HAP-1 (cell line): Measurements from ENCODE around the gene NUDT1.
"Not testable (repeated sequence)": the region's sequence is repeated elsewhere in the genome, so short reads cannot be mapped to it uniquely, and the experiment has no call there.

Source experiments
- DNase-seq, 2 experiments: peaks; one replicate each; pipeline ENCODE4 v3.0.0-alpha.2; 2016 to 2020; ENCODE audit warnings: low spot score in 2 of 2
- H3K27me3 ChIP-seq: fragments of 250-450 bp; sonication (Bioruptor Pico); 2 replicates; pipeline ENCODE4 v1.5.1; 2020; ENCODE audit warnings: low read depth, mild to moderate bottlenecking, moderate library complexity
- H3K36me3 ChIP-seq: fragments of 250-450 bp; sonication (Bioruptor Pico); replicated peaks from 2 replicates; pipeline ENCODE4 v1.5.1; 2020; ENCODE audit warnings: mild to moderate bottlenecking
- H3K4me1 ChIP-seq: fragments of 250-450 bp; sonication (Bioruptor Pico); 2 replicates; pipeline ENCODE4 v1.5.1; 2020; ENCODE audit warnings: mild to moderate bottlenecking
- H3K4me3 ChIP-seq: fragments of 250-450 bp; sonication (Bioruptor Pico); 2 replicates; pipeline ENCODE4 v1.5.1; 2020; ENCODE audit warnings: mild to moderate bottlenecking, moderate library complexity
- H3K9me3 ChIP-seq: fragments of 250-450 bp; sonication (Bioruptor Pico); 2 replicates; pipeline ENCODE4 v1.5.1; 2020; ENCODE audit warnings: mild to moderate bottlenecking, moderate library complexity
- in situ Hi-C: fragments of 300-500 bp; cut with MboI; formaldehyde crosslinking; loops from 3 replicates; pipeline ENCODE4 v1.14.3; 2020; ENCODE audit warnings: low sequenced_read_pairs, inconsistent platforms, mixed read lengths

The NUDT1 gene

DNA sequence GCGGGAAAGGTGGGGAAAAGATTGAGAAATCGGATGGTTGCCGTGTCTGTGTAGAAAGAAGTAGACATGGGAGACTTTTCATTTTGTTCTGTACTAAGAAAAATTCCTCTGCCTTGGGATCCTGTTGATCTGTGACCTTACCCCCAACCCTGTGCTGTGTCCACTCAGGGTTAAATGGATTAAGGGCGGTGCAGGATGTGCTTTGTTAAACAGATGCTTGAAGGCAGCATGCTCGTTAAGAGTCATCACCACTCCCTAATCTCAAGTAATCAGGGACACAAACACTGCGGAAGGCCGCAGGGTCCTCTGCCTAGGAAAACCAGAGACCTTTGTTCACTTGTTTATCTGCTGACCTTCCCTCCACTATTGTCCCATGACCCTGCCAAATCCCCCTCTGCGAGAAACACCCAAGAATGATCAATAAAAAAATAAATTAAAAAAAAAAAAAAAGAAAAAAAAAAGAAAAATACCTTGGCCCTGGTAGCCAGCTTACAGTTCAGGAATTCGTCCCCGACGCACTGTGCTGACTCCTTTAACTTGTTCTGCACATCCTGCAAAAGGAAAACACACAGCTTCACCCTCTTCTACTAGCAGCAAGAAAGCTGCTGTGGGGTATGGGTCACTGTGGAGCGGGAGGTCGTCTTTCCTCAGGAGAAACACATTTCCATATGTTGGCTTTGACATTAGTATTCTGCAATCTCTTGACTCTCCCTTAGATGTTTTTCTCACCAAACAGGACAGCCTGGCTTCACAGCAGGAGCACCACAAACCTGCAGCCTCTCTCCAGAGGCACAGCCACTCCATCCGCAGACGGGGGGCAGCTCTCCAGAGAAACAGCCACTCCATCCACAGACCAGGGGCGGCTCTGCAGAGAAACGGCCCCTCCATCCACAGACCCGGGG is 27.3 kb downstream of the NUDT1 start:
- H3K9me3 ChIP-seq, H3K36me3 ChIP-seq, H3K4me1 ChIP-seq, DNase-seq, in situ Hi-C loops, H3K4me3 ChIP-seq, H3K27me3 ChIP-seq: not testable (repeated sequence)

DNA sequence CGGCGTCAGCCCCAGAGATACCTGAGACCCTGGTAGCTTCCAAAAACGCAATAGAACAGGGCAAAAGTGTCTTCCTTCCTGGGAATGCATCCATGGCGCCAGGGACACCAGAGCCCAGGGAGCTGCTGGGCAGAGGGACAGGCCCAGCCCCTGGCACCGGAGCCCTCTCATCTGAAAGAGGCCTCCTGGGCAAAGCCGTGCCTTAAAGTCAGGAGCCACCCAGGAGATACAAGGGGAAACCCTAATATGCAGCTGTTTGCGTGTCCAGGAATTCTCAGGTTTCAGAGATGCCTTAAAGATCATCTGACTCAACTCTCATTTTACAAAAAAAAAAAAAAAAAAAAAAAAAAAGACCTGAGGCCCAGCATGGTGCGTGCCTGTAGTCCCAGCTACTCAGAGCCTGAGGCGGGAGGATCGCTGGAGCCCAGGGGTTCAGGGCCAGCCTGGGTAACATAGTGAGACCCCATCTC is 28.0 kb downstream of the NUDT1 start:
- DNase-seq = no peak
- in situ Hi-C loops = no loop called here
- H3K4me1 ChIP-seq = 0 out of 2 replicates have a peak, but pooled peaks cover 2% of the 10 kb centered on the region
- no peaks in the 10 kb centered on the region for H3K9me3 ChIP-seq
- H3K4me3 ChIP-seq = no peak overlapping the region
- H3K27me3 ChIP-seq = no peaks in the 10 kb centered on the region
- no peaks in the 10 kb centered on the region; the same call in 1 of the 2 replicates for H3K36me3 ChIP-seq

DNA sequence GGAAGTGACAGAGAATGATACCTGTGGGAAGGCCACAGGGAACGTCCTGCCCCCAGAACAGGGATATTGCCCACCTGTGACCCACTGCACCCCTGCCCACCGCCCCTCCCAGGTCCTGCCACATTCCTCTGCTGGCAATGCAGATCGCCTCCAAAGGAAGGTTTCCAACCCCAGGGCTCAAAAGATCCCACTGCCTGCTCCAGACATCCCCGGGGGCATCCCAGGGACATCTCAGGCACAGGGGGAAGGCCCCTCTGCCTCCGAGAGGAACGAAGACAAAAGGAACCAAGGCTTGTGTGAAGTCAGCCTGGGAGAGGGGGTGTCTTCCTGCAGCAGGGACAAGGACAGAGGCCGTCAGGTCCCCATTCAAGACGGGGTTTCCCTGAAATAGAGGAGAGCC is 28.5 kb downstream of the NUDT1 start:
- in situ Hi-C loops = no loop called here
- no peaks in the 10 kb centered on the region for H3K27me3 ChIP-seq
- H3K4me1 ChIP-seq = 0 out of 2 replicates have a peak, but pooled peaks cover 2% of the 10 kb centered on the region
- no peaks in the 10 kb centered on the region; the same call in 1 of the 2 replicates for H3K36me3 ChIP-seq
- DNase-seq = no peak
- H3K9me3 ChIP-seq = no peaks in the 10 kb centered on the region
- no peak overlapping the region for H3K4me3 ChIP-seq

DNA sequence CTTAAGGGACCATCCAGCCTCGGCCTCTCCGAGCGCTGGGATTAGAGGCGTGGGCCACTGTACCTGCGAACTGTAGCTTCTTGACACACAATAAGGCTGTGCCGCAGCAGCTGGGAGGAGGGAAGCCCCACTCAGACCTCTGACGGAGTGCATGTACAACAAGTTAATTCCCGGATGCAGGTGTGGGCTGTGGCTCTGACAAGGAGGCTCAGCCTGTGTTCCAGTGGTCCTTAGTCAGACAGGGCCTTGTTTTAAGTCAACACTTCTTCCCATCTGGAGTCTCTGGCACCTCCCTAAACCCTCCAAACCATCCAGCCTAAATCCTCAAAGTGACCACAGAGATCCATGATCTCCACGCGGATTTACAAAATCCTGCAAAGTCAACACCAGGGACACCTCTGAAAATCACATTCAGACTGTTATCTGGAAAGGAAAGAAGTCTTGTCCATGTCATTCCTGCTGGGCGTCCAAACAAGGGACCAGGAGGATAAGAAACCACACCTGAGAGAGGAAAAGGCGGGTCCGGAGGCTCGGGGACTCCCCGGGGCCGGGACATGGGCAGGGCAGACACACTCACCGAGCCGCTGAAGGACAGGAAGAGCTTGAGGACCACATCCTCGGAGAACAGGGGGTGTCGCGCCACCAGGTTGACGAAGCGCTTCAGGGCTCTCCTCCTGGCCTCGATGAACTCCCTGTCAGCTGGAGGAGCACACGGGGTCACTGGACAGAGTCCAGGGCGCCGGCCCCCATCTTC is 29.4 kb downstream of the NUDT1 start:
- 0 out of 2 replicates have a peak, but pooled peaks cover 2% of the 10 kb centered on the region for H3K4me1 ChIP-seq
- no peaks in the 10 kb centered on the region for H3K9me3 ChIP-seq
- no peaks in the 10 kb centered on the region for H3K27me3 ChIP-seq
- H3K36me3 ChIP-seq = no peaks in the 10 kb centered on the region; the same call in 1 of the 2 replicates
- H3K4me3 ChIP-seq = no peak overlapping the region
- no peak for DNase-seq
- in situ Hi-C loops = no loop called here

DNA sequence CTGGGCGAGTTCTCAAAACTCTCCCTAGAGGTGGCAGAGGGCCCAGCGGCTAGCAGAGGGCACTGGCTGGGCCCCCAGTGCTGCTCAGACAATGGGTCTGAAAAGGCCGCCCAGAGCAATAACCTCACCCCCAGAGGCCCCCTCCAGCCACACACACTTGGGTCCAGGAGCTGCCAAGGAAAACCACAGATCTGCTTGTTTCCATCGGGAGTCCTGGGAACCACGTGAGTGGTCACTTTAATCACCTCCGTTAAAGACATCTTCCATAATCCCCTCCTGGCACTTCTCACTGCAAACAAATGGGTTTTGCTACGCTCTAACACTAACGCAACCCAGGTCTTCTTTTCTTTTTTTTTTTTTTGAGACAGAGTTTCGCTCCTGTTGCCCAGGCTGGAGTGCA is 30.0 kb downstream of the NUDT1 start:
- Histone ChIP-seq H3K9me3 (no peaks in the 10 kb centered on the region), H3K4me3 (no peak overlapping the region)
- in situ Hi-C loops = no loop called here

DNA sequence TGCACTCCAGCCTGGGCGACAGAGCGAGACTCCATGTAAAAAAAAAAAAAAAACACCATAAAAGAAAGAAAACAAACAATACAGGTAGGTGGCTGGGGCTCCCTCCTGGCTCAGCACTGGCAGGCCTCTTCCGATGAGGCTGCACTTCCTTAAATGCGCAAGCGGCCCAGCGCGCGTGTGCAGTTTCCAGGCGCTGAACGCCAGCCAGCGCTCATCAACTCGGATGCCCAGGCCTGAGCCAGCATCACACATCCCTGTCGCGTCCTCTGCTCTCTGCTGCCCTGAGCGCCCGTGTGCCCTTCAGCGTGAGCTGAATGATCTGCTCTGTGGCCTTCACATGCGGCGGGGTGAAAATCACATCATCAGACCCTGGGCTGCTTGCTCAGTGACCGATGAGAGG is 31.8 kb downstream of the NUDT1 start:
- no peaks in the 10 kb centered on the region; the same call in 1 of the 2 replicates for H3K36me3 ChIP-seq
- H3K9me3 ChIP-seq = no peaks in the 10 kb centered on the region
- no peaks in the 10 kb centered on the region for H3K27me3 ChIP-seq
- no peak overlapping the region for H3K4me3 ChIP-seq
- 0 out of 2 replicates have a peak, but pooled peaks cover 2% of the 10 kb centered on the region for H3K4me1 ChIP-seq
- in situ Hi-C loops = no loop called here
- DNase-seq = no peak

More for the DNA sequence above, 30.0 kb downstream of the NUDT1 start:
- no peak for DNase-seq
- Histone ChIP-seq H3K36me3 (no peaks in the 10 kb centered on the region; the same call in 1 of the 2 replicates), H3K4me1 (0 out of 2 replicates have a peak, but pooled peaks cover 2% of the 10 kb centered on the region), H3K27me3 (no peaks in the 10 kb centered on the region)

DNA sequence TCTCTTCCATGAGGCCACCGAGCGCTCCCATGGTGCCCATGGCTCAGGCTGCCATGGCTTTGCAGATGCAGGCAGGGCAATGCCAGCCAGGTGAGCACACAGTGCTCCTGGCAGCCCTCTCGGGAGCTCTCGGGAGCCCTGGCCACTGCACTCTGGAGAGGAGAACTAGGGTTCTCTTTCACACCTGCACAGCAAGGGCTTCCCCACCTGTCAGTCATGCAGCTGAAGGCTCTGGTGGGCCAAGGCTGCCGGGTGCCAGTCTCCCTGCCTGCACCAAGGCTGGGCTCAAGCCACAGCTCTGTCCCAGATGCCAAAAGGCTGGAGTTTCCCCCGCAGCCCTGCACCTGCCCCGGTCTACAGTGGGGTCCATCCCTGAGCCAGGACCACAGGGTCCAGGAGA is 32.6 kb downstream of the NUDT1 start:
- no peaks in the 10 kb centered on the region; the same call in 1 of the 2 replicates for H3K36me3 ChIP-seq
- no peaks in the 10 kb centered on the region for H3K4me1 ChIP-seq
- no peaks in the 10 kb centered on the region for H3K27me3 ChIP-seq
- no peaks in the 10 kb centered on the region for H3K9me3 ChIP-seq
- no peak overlapping the region for H3K4me3 ChIP-seq
- in situ Hi-C loops = no loop called here
- no peak for DNase-seq

DNA sequence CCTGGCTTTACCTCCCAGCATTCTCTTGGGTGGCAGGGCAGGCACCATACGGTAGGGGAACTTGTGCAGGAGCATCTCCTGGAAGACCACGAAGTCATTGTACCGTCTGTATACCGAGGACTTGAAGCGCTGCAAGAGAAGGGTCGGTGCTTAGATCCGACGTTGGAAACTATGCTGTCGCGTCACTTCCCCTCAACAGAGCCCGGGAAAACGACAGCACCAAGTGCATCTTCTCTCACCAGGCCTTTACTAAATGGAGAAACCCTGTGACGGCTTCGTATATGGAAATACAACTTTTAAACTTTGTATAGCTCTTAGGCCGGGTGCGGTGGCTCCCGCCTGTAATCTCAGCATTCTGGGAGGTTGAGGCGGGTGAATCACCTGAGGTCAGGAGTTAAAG is 33.1 kb downstream of the NUDT1 start:
- Histone ChIP-seq H3K36me3 (no peaks in the 10 kb centered on the region; the same call in 1 of the 2 replicates), H3K9me3 (no peaks in the 10 kb centered on the region), H3K4me3 (no peak overlapping the region), H3K27me3 (no peaks in the 10 kb centered on the region), H3K4me1 (no peaks in the 10 kb centered on the region)
- no peak for DNase-seq
- in situ Hi-C loops = no loop called here

DNA sequence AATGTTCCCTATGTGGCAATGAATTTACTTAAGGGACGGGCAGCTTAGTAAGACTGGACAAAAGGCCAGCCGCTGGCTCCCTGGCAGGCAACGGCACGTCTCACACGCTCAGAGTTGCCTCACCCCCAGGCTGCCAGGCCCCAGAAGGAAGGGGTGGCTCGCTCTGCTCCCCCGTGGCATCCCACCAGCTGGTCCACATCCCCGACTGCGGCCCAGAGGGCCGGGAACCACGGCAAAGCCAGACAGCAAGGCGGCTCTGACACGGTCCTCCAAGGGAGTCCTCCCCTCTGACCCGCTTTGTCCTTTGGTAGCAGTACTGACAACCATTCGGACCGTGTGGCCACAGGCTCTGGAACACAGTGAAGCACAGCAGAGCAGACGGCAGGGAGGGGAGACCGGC is 34.1 kb downstream of the NUDT1 start:
- H3K36me3 ChIP-seq = no peaks in the 10 kb centered on the region; the same call in 1 of the 2 replicates
- H3K4me3 ChIP-seq = no peak overlapping the region
- H3K27me3 ChIP-seq = no peaks in the 10 kb centered on the region
- in situ Hi-C loops = no loop called here
- no peaks in the 10 kb centered on the region for H3K9me3 ChIP-seq
- H3K4me1 ChIP-seq = no peaks in the 10 kb centered on the region
- no peak for DNase-seq

DNA sequence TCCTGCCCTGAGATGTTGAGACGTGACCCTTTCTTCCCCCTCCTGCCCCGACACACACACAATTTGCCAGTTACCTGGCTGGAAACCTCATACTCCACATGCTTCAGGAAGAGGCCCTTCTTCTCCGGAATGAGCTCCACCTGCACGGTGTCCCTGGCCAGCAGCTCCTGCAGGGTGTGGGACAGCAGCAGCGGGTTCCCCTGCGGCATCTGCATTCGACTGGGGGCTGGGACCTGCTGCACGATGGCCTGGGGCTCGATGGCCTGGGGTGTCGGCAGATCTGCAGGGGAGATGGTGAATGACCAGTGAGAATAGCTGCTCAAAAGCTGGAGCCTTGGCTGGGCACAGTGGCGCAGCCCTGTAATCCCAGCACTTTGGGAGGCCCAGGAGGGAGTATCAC is 36.0 kb downstream of the NUDT1 start:
- Histone ChIP-seq H3K4me1 (no peaks in the 10 kb centered on the region), H3K4me3 (no peak overlapping the region), H3K27me3 (no peaks in the 10 kb centered on the region), H3K9me3 (no peaks in the 10 kb centered on the region), H3K36me3 (no peaks in the 10 kb centered on the region)
- in situ Hi-C loops = no loop called here
- DNase-seq = no peak

DNA sequence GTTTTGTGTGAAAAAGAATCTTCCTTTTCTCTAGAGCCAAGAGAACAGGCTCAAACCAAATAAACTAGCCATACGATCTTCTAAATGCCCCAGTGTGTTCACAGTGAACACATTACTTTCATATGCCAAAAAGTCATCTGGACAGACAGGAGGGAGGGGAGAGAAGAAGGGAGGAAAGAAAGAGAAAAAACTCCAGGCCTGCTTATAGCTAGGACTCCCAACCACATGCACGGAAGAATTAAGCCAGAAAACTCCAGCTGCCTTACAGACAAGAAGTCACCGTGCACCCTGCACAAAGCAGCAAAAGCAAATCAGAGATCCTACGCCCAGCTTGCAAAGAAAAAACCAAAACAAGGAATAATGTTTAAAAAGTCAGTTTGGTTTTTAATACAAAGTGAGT is 37.9 kb downstream of the NUDT1 start:
- Histone ChIP-seq H3K4me1 (no peaks in the 10 kb centered on the region), H3K36me3 (no peaks in the 10 kb centered on the region), H3K4me3 (no peak overlapping the region), H3K9me3 (no peaks in the 10 kb centered on the region), H3K27me3 (no peaks in the 10 kb centered on the region)
- in situ Hi-C loops = no loop called here
- DNase-seq = no peak

DNA sequence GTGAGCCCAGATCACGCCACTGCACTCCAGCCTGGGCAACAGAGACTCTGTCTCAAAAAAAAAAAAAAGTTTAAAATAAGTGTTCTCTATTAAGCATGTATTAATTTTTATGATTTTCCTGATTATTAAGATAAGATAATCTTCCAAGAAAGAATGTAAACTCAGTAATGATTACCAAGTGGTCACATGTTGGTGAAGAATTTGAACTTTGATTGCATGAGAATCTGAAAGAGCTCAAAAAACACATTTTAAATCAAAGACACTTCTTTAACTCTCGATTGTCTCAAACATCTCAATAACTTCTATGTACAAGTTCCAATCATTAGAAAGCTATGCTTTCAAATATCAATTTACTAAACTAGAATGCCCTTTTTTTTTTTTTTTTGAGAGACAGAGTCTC is 38.4 kb downstream of the NUDT1 start:
- no peak for DNase-seq
- in situ Hi-C loops = no loop called here
- Histone ChIP-seq H3K4me1 (no peaks in the 10 kb centered on the region), H3K36me3 (no peaks in the 10 kb centered on the region), H3K4me3 (no peak overlapping the region), H3K9me3 (no peaks in the 10 kb centered on the region), H3K27me3 (no peaks in the 10 kb centered on the region)

DNA sequence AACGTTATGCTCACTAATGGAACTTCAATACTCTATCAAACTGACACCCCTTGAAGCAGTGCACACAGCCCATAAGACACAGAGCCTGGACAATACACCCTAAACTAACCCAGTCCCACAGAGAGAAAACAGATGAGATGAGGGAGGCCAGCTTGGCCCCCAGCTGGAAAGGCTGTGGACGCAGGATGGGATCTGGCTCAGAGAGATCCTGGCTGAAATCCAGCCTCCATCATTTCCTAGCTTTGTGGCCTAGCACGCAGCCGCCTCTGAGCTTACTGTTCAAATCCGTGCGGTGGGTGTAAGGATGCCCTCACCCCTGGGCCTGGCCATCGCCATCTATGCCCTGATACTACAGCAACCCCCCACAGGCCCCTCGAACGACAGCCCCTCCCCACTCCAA is 39.5 kb downstream of the NUDT1 start:
- no peak overlapping the region for H3K4me3 ChIP-seq
- H3K9me3 ChIP-seq = no peaks in the 10 kb centered on the region
- H3K4me1 ChIP-seq = no peaks in the 10 kb centered on the region
- H3K27me3 ChIP-seq = no peaks in the 10 kb centered on the region
- in situ Hi-C loops = no loop called here
- no peaks in the 10 kb centered on the region for H3K36me3 ChIP-seq
- DNase-seq = no peak
